Type B pancreatic cell (in vitro differentiated cells): Measurements from ENCODE around the gene KRT80. TPM values are rescaled to one million over a fixed set of nuclear protein-coding genes. Genes with fewer than 3 reads are reported as not detected.
"Not testable (repeated sequence)": the region's sequence is repeated elsewhere in the genome, so short reads cannot be mapped to it uniquely, and the experiment has no call there.

Experiments used
- DNase-seq: peaks from one replicate; pipeline ENCODE4 v3.0.0; 2021; ENCODE audit warnings: mixed read lengths; ENCODE audit not compliant: unreplicated experiment; ENCODE audit errors: extremely low spot score
- H3K27ac Mint-ChIP-seq: 2 replicates; pipeline ENCODE4 v1.8.0; 2021; ENCODE audit warnings: mild to moderate bottlenecking, mixed read lengths
- H3K27me3 Mint-ChIP-seq: 2 replicates; pipeline ENCODE4 v1.8.0; 2021; ENCODE audit warnings: mixed read lengths
- H3K36me3 Mint-ChIP-seq: 2 replicates; pipeline ENCODE4 v1.8.0; 2021; ENCODE audit warnings: mixed read lengths
- H3K4me1 Mint-ChIP-seq: one replicate; pipeline ENCODE4 v1.8.0; 2021; ENCODE audit warnings: mixed read lengths; ENCODE audit not compliant: unreplicated experiment
- H3K4me3 Mint-ChIP-seq: 2 replicates; pipeline ENCODE4 v1.8.0; 2021; ENCODE audit warnings: mild to moderate bottlenecking, mixed read lengths
- H3K9me3 Mint-ChIP-seq: 2 replicates; pipeline ENCODE4 v1.8.0; 2021; ENCODE audit warnings: mixed read lengths
- CTCF ChIP-seq: fragments of 200-600 bp; sonication (generic); conservative IDR thresholded peaks from 2 replicates; pipeline ENCODE4 v1.5.0; 2021; ENCODE audit warnings: antibody characterized with exemption, mild to moderate bottlenecking
- long read RNA-seq: library from polyadenylated mRNA; unstranded; transcript quantifications from one replicate; pipeline ENCODE4 v2.0.0, GENCODE V29; 2020
- total RNA-seq: library from RNA; stranded (reverse); gene quantifications from 2 replicates; pipeline ENCODE4 v1.2.1, GENCODE V29; 2021; ENCODE audit warnings: low replicate concordance

KRT80 gene
- 23.1 and 65.1 TPM in 2 replicates for total RNA-seq
- long read RNA-seq, partial matches to known transcripts: 1 of 10 reads
- long read RNA-seq, other reads (novel, unspliced or antisense): 8 of 10 reads

- peaks cover 33% of the 10 kb centered on the region for H3K4me1 Mint-ChIP-seq
- H3K27me3 Mint-ChIP-seq: peaks cover 3% of the 10 kb centered on the region
- peak within 1 kb of the TSS; percentile 98 for H3K27ac Mint-ChIP-seq
- no peaks in the 10 kb centered on the region for H3K36me3 Mint-ChIP-seq
- TF ChIP-seq CTCF: no peak
- H3K4me3 Mint-ChIP-seq: peak within 1 kb of the TSS; percentile 75
- H3K9me3 Mint-ChIP-seq: no peaks in the 10 kb centered on the region
- DNase-seq: no peak
Observed at GRCh38 chr12:52191841-52192791, at the start of gene KRT80. Gene KRT80 (minus strand): TSS chr12:52192014. CDS start chr12:52191902, 112 bp downstream.

GRCh38 chr12:52241205-52241842 lies 49.5 kb upstream of the KRT80 start:
- no peak overlapping the region for H3K4me3 Mint-ChIP-seq
- H3K27me3 Mint-ChIP-seq: no peaks in the 10 kb centered on the region
- no peaks in the 10 kb centered on the region for H3K9me3 Mint-ChIP-seq
- H3K27ac Mint-ChIP-seq: no peak overlapping the region
- no peak for TF ChIP-seq CTCF
- peaks cover 30% of the 10 kb centered on the region for H3K4me1 Mint-ChIP-seq
- H3K36me3 Mint-ChIP-seq: peaks cover 4% of the 10 kb centered on the region
- no peak for DNase-seq

GRCh38 chr12:52240247-52240646 lies 48.4 kb upstream of the KRT80 start:
- H3K36me3 Mint-ChIP-seq, DNase-seq, H3K9me3 Mint-ChIP-seq, H3K27me3 Mint-ChIP-seq, H3K4me3 Mint-ChIP-seq, H3K27ac Mint-ChIP-seq: not testable (repeated sequence)
- peaks cover 27% of the 10 kb centered on the region for H3K4me1 Mint-ChIP-seq

- Mint-ChIP-seq H3K4me3 (no peak overlapping the region), H3K9me3 (no peaks in the 10 kb centered on the region), H3K27ac (peak overlapping the region; percentile 46), H3K27me3 (peaks cover 7% of the 10 kb centered on the region), H3K4me1 (peaks cover 27% of the 10 kb centered on the region), H3K36me3 (peaks cover 4% of the 10 kb centered on the region)
- DNase-seq: no peak
- TF ChIP-seq CTCF: no peak
Observed at GRCh38 chr12:52239767-52240166, 48.0 kb upstream of the KRT80 start.

- peak overlapping the region; percentile 24 for H3K27ac Mint-ChIP-seq
- H3K36me3 Mint-ChIP-seq: peaks cover 4% of the 10 kb centered on the region
- peaks cover 13% of the 10 kb centered on the region for H3K27me3 Mint-ChIP-seq
- no peak for DNase-seq
- H3K4me3 Mint-ChIP-seq: peak overlapping the region; percentile 28
- TF ChIP-seq CTCF: no peak
- peaks cover 21% of the 10 kb centered on the region for H3K4me1 Mint-ChIP-seq
- H3K9me3 Mint-ChIP-seq: no peaks in the 10 kb centered on the region
Observed at GRCh38 chr12:52238916-52239646, 47.3 kb upstream of the KRT80 start.
